Measurements from ENCODE around the gene ALK. TPM values are rescaled to one million over a fixed set of nuclear protein-coding genes. Genes with fewer than 3 reads are reported as not detected.

The ALK gene
- total RNA-seq, 1 experiment from 2014 or later = not detected

DNA sequence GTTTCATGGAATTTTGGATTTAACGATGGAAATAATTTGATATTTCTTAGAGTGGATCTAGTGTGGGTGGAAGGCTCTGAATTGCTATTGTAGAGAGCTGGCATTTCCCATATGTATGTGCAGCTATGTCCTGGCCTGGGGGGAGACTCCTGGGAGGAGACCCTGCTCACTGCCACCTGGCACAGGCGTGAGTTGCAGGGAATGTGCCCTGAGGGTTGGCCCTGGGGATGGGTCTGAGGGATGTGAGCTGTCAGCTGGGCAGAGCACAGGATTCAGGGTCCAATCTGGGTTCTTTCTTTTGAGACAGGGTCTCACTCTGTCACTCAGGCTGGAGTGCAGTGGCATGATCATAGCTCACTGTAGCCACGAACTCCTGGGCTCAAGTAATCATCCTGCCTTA lies 686.0 kb downstream of the ALK start:
- Histone ChIP-seq H4K5ac (ENCODE audit: insufficient read length, low read depth, low read length) (no peak overlapping the region), H3K4ac (ENCODE audit: low read depth, low read length) (no peak overlapping the region), H2BK120ac (ENCODE audit: low read depth, low read length, poor library complexity, severe bottlenecking) (no peak overlapping the region), H3K79me2 (ENCODE audit: insufficient read depth, low read length) (no peaks in the 10 kb centered on the region), H3K4me1 (ENCODE audit: insufficient read depth, low read length) (no peaks in the 10 kb centered on the region), H2AK5ac (ENCODE audit: insufficient read length, low read length) (no peak overlapping the region), H3T11ph (ENCODE audit: low read length) (no peak overlapping the region), H3K27me3 (ENCODE audit: insufficient read depth, low read length) (no peaks in the 10 kb centered on the region), H4K91ac (ENCODE audit: insufficient read length, low read depth, low read length) (no peak overlapping the region), H3K18ac (ENCODE audit: insufficient read length, low read depth, low read length) (no peak overlapping the region), H3K23ac (ENCODE audit: insufficient read length, low read depth, low read length) (no peak overlapping the region), H2AFZ (ENCODE audit: low read length) (no peak overlapping the region), H2BK20ac (ENCODE audit: low read depth, low read length, poor library complexity, severe bottlenecking) (no peak overlapping the region), H4K8ac (replicated peaks; ENCODE audit: insufficient read length, low read depth, low read length) (no peak overlapping the region), H3K27ac (ENCODE audit: insufficient read length, low read depth, low read length) (no peak overlapping the region), H3K14ac (ENCODE audit: insufficient read depth, low read length) (no peak overlapping the region), H4K20me1 (ENCODE audit: control insufficient read depth, insufficient read depth, insufficient read length) (no peaks in the 10 kb centered on the region), H2BK5ac (ENCODE audit: insufficient read length, low read length) (no peak overlapping the region), H3K9me3 (ENCODE audit: control insufficient read depth, low read depth, low read length) (no peaks in the 10 kb centered on the region), H3K56ac (ENCODE audit: insufficient read length, low read depth, low read length) (no peak overlapping the region), H3K79me1 (ENCODE audit: insufficient read depth, low read depth, low read length, poor library complexity, severe bottlenecking) (no peaks in the 10 kb centered on the region), H2BK15ac (ENCODE audit: low read depth, low read length) (no peak overlapping the region), H3K9ac (ENCODE audit: extremely low read depth, insufficient read length, low read length) (no peak overlapping the region), H2BK12ac (ENCODE audit: insufficient read length, low read depth, low read length) (no peak overlapping the region), H3K4me2 (ENCODE audit: insufficient read depth, insufficient read length, low read length) (no peak overlapping the region), H3K23me2 (ENCODE audit: insufficient read length, low read depth, low read length, poor library complexity, severe bottlenecking) (no peaks in the 10 kb centered on the region)
- H3K4me1 Mint-ChIP-seq = peaks cover 0 to 2% of the 10 kb centered on the region in 2 experiments; a peak in 3 of 4 replicates
- no CpG with 5 or more reads among the region's 3 CpGs for WGBS (ENCODE audit: extremely low coverage, insufficient read length, low lambda C conversion rate)
- H3K27me3 Mint-ChIP-seq (ENCODE audit: low read depth) = peaks cover 4% of the 10 kb centered on the region; the same call in 1 of the 2 replicates
- H3K4me3 Mint-ChIP-seq = no peak overlapping the region
- no peaks in the 10 kb centered on the region for H3K36me3 Mint-ChIP-seq (ENCODE audit: insufficient read depth in 1 of 3, low read depth in 3 of 3)
- TF ChIP-seq, protein P1, sequence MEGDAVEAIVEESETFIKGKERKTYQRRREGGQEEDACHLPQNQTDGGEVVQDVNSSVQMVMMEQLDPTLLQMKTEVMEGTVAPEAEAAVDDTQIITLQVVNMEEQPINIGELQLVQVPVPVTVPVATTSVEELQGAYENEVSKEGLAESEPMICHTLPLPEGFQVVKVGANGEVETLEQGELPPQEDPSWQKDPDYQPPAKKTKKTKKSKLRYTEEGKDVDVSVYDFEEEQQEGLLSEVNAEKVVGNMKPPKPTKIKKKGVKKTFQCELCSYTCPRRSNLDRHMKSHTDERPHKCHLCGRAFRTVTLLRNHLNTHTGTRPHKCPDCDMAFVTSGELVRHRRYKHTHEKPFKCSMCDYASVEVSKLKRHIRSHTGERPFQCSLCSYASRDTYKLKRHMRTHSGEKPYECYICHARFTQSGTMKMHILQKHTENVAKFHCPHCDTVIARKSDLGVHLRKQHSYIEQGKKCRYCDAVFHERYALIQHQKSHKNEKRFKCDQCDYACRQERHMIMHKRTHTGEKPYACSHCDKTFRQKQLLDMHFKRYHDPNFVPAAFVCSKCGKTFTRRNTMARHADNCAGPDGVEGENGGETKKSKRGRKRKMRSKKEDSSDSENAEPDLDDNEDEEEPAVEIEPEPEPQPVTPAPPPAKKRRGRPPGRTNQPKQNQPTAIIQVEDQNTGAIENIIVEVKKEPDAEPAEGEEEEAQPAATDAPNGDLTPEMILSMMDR (conservative IDR thresholded peaks at IDR 0.05) = no peak
- H3K27ac Mint-ChIP-seq = no peak overlapping the region
- no peaks in the 10 kb centered on the region for H3K9me3 Mint-ChIP-seq
- DNase-seq = no peak
